Measurements from ENCODE around the gene TNPO2.

TNPO2 gene

GRCh38 chr19:12723641-12724426 is at the start of gene TNPO2:
Gene TNPO2, minus strand, starts transcription at chr19:12723932. Its CDS starts 2,955 bp downstream, at chr19:12720977.
- peak; percentile 33 to 54 for DNase-seq (ENCODE audit: low read depth in 2 of 2)

DNA sequence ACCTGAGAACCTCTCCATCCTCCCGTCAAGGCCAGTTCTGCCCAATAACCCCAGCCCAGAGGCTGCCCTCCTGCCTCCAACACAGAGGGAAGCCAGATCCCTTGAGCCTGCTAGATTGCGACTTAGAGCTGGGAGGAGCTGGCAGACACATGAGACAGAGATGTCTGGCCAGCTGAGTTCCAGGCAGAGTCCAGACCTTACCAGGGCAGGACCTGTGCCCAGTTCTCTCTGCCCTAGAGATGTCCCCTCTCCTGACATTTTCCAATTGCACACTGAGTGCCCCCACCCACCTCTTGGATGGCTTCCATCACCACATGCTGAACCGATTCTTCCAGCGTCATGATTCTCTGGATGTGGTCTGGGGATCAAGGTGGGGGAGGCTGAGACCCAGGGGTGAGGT is 48.6 kb upstream of the TNPO2 start:
- no peak for DNase-seq (ENCODE audit: low read depth in 2 of 2)

GRCh38 chr19:12770922-12771321 is 47.2 kb upstream of the TNPO2 start:
- DNase-seq (ENCODE audit: low read depth in 2 of 2) = no peak

- peak in 1 of 2 donors; percentile 20 for DNase-seq (ENCODE audit: low read depth in 2 of 2)
Observed at GRCh38 chr19:12769689-12770088, 46.0 kb upstream of the TNPO2 start.

DNA sequence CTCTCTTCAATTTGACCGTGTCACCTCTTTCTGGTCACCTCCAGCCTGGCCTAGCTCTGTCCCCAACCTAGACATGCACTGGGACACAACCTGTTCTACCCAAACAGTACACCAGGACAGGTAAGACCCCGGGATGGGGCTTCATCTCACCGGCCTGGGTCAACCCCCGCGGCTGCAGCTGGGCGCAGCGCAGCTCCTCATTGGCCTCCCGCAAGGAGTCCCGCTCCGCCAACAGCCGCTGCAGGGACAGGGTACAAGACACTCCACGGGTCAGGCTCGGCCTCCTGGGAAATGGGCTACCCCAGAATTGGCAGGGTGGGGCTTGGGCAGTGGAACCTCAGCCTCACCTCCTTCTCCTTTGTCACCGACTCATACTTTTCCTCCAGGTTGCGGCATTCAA is 43.9 kb upstream of the TNPO2 start:
- DNase-seq (ENCODE audit: low read depth in 2 of 2) = no peak

DNA sequence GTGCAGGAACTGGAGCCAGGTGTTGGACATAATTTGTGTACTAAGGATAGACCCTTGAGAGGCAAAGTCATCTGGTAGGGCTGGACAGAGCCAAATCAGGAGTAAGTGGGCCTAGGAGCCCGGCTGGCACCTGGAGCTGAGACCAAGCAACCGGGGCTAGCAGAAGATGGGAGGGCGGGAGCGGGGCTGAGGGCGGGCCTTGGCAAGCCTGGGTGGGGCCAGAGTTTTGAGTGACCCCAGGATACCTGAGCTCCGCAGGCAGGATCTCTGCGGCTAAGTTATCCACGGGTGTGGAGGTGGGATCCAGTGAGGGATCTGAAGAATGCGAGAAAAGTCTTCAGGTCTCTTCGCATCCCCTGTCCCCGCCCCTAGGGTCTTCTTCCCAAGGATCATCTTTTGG is 43.4 kb upstream of the TNPO2 start:
- no peak for DNase-seq (ENCODE audit: low read depth in 2 of 2)

- DNase-seq (ENCODE audit: low read depth in 2 of 2) = peak in 1 of 2 donors; percentile 72
Observed at GRCh38 chr19:12766051-12766521, 42.4 kb upstream of the TNPO2 start.

DNA sequence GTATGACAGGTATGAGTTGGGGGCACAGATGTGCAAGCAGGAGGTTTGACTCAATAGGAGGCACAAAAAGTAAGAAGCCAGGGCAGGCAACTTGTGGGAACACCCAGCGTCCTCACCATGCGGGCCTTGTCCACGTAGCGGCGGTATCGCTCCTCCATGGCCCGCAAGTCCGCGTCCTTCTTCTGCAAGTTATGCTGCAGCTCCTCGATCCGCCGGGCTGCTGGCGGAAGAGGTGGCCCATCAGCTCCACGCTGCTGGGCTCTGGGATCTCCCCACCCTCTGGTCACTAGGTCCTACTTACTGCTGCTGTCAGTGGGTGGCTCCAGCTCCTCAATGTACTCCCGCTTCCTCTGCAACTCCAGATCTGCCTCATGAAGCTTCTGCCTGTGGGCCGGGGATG is 41.0 kb upstream of the TNPO2 start:
- no peak for DNase-seq (ENCODE audit: low read depth in 2 of 2)

DNA sequence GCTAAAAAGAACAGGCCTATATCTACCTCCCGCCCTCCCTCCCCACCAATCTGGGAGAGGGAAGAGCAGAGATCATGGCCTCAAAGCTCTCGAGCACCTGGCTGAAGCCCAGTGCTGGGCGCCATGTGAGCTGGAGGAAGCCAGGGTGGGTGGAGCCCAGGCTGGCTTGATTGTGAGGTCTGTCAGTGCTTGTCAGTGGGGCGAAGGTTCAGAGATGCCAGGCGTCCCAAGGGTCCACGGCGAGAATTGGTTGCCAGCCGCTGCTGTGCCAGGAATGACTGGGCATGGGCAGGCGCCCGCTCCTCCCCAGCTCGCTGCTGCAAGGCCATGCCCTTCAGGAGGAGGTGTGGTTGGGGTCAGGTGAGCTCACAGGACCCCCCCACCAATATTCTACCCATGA is 39.4 kb upstream of the TNPO2 start:
- DNase-seq (ENCODE audit: low read depth in 2 of 2) = no peak

DNA sequence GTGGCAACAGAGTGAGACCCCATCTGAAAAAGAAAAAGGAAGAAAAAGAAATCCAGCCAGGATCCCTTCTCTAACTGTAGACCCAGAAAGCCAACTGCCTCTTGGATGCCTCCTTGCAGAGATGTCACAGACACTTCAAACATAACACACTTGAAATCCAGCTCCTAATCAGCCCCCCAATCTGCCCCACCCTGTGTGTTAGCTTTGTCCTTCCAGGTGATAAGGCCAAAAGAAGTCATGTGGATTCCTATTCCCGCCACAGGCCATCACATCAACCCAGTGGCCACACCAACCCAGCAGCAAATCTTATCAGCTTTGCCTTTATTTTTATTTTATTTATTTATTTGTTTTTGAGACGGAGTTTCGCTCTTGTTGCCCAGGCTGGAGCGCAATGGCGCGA is 36.0 kb upstream of the TNPO2 start:
- DNase-seq (ENCODE audit: low read depth in 2 of 2) = no peak

DNA sequence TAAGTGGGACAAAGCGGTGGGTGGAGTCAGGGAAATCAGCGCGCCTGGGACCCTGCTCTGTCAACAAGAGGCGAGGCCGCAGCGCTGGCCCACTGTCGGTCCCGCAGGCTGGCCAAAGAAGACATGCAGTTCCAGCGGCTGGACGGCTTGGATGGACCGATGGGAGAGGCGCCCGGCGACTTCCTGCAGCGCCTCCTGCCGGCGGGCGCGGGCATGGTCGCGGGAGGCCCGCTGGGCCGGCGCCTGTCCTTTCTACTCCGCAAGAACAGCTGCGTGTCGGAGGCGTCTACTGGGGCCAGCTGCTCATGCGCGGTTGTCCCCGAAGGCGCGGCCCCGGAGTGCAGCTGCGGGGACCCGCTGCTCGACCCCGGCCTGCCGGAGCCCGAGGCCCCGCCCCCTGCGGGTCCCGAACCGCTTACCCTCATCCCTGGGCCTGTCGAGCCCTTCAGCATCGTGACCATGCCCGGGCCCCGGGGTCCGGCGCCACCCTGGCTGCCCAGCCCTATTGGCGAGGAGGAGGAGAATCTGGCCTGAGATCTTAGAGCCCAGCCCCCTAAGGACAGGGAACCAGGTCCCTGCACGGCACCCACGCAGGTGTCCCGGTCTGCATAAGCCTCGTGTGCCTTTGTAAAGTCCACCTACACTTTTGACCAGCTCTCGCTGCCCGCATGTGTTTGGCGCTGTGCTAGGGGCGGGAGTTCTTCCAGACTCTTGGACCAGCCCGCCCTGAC is 34.0 kb upstream of the TNPO2 start:
- no peak for DNase-seq (ENCODE audit: low read depth in 2 of 2)

DNA sequence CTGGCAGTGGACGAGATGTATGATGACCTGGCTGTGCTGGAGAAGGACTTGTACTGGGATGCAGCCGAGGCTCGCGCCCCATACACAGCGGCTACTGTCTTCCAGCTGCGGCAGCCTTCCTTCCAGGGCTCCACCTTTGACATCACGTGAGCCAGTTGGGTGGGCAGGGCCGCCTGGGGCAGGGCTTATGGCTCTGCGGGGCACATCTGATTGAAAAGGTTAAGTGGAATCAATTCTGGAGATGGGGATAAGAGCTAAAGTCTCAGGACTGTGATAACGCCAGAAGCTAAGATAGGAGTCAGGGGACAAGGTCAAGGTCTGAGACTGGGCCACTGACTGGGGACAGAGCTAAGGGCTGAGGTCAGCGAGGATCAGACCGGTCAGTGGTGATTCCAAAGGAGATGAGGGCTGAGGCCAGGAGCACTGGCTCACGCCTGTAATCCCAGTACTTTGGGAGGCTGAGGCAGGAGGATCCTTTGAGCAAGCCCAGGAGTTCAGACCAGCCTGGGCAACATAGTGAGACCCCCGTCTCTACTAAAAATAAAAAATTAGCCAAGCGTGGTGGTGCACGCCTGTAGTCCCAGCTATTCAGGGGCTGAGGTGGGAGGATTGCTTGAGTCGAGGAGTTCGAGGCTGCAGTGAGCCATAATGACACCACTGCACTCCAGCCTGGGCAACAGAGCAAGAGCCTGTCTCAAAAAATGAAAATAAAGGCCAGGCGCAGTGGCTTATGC is 32.6 kb upstream of the TNPO2 start:
- DNase-seq (ENCODE audit: low read depth in 2 of 2) = no peak

- no peak for DNase-seq (ENCODE audit: low read depth in 2 of 2)
Observed at GRCh38 chr19:12754465-12755196, 30.9 kb upstream of the TNPO2 start.

- DNase-seq (ENCODE audit: low read depth in 2 of 2) = no peak
Observed at GRCh38 chr19:12752056-12752781, 28.5 kb upstream of the TNPO2 start.

DNA sequence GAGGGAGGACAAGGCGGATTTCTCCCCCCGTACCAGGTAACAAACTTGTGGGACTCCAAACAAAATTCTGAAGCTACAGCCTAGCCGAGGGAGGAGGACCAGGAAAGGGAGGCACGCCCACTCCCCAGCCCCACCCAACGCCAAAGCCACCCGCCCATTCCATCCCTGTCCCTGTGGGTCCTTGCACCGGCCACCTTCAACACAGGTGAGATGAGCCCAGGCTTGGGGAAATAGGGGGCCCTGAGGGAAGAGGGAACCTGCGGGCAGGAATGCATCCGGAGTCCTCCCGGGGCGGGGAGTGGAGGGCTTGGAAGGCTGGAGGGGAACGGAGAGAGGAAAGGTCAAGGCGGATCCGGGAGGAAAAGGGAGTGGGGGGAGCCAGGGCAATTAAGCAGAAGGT is 27.9 kb upstream of the TNPO2 start, which contains the start of gene BEST2:
Gene BEST2, plus strand, starts transcription at position 157 of the 400 bp plus-strand sequence. CDS start 802 bp downstream, outside the sequence.
- DNase-seq (ENCODE audit: low read depth in 2 of 2) = no peak

GRCh38 chr19:12750851-12751250 is 27.1 kb upstream of the TNPO2 start:
- DNase-seq (ENCODE audit: low read depth in 2 of 2) = no peak

GRCh38 chr19:12749938-12750521 is 26.3 kb upstream of the TNPO2 start:
- DNase-seq (ENCODE audit: low read depth in 2 of 2) = no peak

DNA sequence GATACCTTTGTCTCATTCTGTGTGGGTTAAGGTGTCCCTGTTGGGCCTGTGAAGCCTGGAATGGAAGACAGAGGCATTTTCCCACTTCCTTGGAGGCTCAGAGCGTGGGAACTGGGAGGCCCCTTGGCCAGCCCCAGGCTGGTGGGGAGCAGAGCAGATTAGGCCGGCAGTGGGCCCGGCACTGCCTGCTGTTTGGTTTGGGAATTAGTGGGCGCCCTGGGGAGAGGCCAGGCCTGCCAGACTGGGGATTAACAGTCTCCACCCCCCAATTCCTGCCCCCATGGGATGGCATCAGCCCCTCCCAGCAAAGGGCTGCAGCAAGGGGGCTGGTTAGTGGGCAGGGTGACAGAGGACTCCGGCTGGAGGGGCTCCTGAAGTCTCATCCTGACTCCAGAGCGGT is 24.8 kb upstream of the TNPO2 start:
- no peak for DNase-seq (ENCODE audit: low read depth in 2 of 2)

- DNase-seq (ENCODE audit: low read depth in 2 of 2) = no peak
Observed at GRCh38 chr19:12745166-12745897, 21.6 kb upstream of the TNPO2 start.

DNA sequence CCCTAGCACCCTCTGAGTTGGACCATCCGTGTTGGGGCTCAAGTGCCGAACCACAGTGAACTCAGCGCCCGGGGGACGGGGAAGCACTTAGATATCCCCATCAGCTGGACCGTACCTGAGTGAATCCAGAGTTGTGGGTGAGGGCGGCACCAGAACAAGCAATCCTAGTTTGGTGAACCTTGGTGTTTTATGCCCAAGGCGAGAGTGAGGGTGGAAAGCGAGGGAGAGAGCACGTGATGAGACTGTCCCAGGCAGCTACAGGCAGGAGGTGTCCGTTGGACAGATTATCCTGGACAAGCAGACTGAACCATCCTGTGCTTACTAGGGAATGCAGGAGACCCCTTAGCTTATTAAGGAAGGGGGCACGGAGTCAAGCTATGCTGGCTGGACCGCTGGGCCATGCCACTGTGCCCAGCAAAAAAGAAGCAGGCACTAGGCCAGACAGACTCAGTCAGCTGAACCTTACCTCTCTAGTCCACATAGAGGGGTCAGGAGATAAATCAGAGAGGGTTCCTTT is 14.2 kb upstream of the TNPO2 start:
- no peak for DNase-seq (ENCODE audit: low read depth in 2 of 2)
